Heart right ventricle (tissue), 16 donors: Measurements from ENCODE around the gene AP2A2. TPM values are rescaled to one million over a fixed set of nuclear protein-coding genes. Genes with fewer than 3 reads are reported as not detected.

Source experiments
- ATAC-seq, 8 donors: fragments of 200-7000 bp; cut with Tn5 transposase; one replicate each; pipeline ENCODE4 v1.9.1; 2020; ENCODE audit warnings: mild to moderate bottlenecking in 8 of 8, moderate library complexity in 8 of 8, moderate number of reproducible peaks in 1 of 8
- DNase-seq, 2 donors: peaks; one replicate each; pipeline ENCODE4 v3.0.0-alpha.2; 2020
- H3K27ac ChIP-seq, 10 donors: fragments of 200-600 bp; sonication (generic) in 2 of 10; one replicate each; pipeline versions ENCODE4 v1.5.0 to v1.8.0; 2020 to 2022; ENCODE audit warnings: mild to moderate bottlenecking in 3 of 10
- H3K27me3 ChIP-seq, 7 donors: fragments of 200-600 bp; one replicate each; pipeline ENCODE4 v1.8.0; 2021 to 2022; ENCODE audit warnings: mild to moderate bottlenecking in 2 of 7
- H3K36me3 ChIP-seq, 9 donors: fragments of 200-600 bp; sonication (generic) in 1 of 9; one replicate each; pipeline versions ENCODE4 v1.5.0 to v1.8.0; 2020 to 2022; ENCODE audit warnings: mild to moderate bottlenecking in 2 of 9
- H3K4me1 ChIP-seq, 9 donors: fragments of 200-600 bp; sonication (generic) in 1 of 9; one replicate each; pipeline versions ENCODE4 v1.5.0 to v1.8.0; 2020 to 2022; ENCODE audit warnings: mild to moderate bottlenecking in 4 of 9
- H3K4me3 ChIP-seq, 10 donors: fragments of 200-600 bp; sonication (generic) in 2 of 10; one replicate each; pipeline versions ENCODE4 v1.5.0 to v1.8.0; 2020 to 2022; ENCODE audit warnings: mild to moderate bottlenecking in 7 of 10, moderate library complexity in 2 of 10
- H3K9me3 ChIP-seq, 11 donors: fragments of 200-600 bp in 10 of 11; sonication (generic) in 2 of 11; one replicate each; pipeline versions ENCODE4 v1.5.0 to v1.8.0; 2013 to 2022; ENCODE audit warnings: mild to moderate bottlenecking in 2 of 11, control low read depth in 1 of 11, moderate library complexity in 1 of 11
- WGBS, 2 donors: extraction: QIAGEN DNeasy Blood & Tissue Kit; methylation state at CpG; one replicate each; pipeline ENCODE4 v1.1.7; 2013; ENCODE audit warnings: inconsistent platforms in 1 of 2; 5-methylcytosine and 5-hydroxymethylcytosine counted together
- intact Hi-C, 10 donors: fragments of 100-400 bp; cut with DNase I; formaldehyde crosslinking; loops; one replicate each; pipeline versions ENCODE4 v1.11.1 to v1.14.2; 2022
- polyA plus RNA-seq, 2 donors: library from polyadenylated mRNA; stranded (reverse); fragments of 200-250 nt; gene quantifications; one replicate each; pipeline ENCODE4 v1.2.3, GENCODE V29; 2013
- total RNA-seq, 10 donors: library from RNA; stranded (reverse); fragmentation: NEBNext Ultra II Directional in 3 of 10; extraction: Animal tissue kit (Norgen Biotek cat#: 25700) in 3 of 10; gene quantifications; one replicate each; pipeline versions ENCODE4 v1.2.1 to v1.2.4, GENCODE V29; 2021 to 2023
- TF ChIP-seq, protein P1 (sequence below), 9 donors: fragments of 200-600 bp; sonication (generic) in 2 of 9; IDR thresholded peaks; one replicate each; pipeline versions ENCODE4 v1.5.0 to v1.8.0; 2021 to 2022; ENCODE audit warnings: antibody characterized with exemption in 9 of 9, mild to moderate bottlenecking in 5 of 9, moderate library complexity in 1 of 9
- donor health status: Arrhythmogenic right ventricular cardiomyopathy.
- donor health status: ischemic (EF 13 %, LVEDD 7.1; RV severe dilation, severe dysfunction).
- donor health status: healthy with polysubstance abuse.
- donor health status: DM: no; HTN: yes; CAD: no.
- donor health status: DM: no; HTN: no; CAD: no.
- donor health status: ischemic (EF 25% LVEDD 6.9; RV normal size, moderate dysfunction).
- donor health status: ischemic (EF 25% LVEDD 5.7; RV mildly dilated, moderate dysfunction).
- donor health status: healthy.
- donor health status: DM: yes; HTN: yes; CAD: no.
- donor health status: Ischemic cardiomyopathy.
- donor health status: ischemic (EF 35%, LVEDD 5.7; RV mildly dilated, moderate dysfunction).
- donor health status: nonischemic (EF 11% LVEDD 7.7; RV severe dilation, severe dysfunction).
- donor health status: DM: yes; HTN: yes; CAD: no.
- donor health status: PGD.
- donor health status: ischemic (EF 29% LVEDD 5.4; RV normal size, mild dysfunction).
- donor health status: nonischemic (EF 23%, LVEDD 6.1; RV moderate dilation, normal function).

The AP2A2 gene
- total and polyA plus RNA-seq, 12 donors: 24.3 to 58.4 (median 37.4) TPM

DNA sequence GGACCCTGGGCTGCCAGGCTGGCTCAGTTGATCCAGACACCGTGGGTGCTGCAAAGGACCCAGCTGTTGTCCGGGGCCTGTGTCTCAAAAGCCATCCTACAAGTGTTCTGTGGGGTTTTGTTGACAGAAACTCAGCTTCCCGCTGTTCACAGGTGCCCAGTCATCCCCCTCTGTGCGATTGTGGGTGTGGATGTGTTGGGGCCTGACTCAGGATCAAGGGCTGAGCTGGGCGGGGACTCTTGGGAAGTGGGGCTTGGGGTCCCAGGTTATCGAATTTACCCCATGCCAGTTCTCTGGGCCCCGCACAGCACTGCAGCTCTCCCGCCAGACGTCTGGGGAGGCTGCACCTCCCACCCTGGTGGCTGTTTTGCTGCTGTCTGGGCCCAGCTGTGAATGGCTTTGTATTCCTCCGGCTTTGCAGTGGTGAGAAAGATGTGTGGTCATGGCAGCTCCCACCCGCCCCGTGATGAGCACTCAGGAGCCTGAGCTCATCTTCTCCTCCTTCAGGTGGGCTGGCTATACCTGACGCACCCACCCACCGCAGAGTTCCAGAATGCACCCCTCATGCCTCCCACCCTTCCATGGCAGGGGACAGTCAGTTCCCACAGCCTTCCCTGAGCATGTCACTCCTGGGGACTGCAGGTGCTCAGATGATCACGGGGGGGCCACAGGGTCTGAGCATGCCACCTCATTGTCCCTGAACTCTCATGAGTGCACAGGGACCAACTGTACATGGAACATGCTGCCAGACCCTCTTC is 3.6 kb upstream of the AP2A2 start:
- no peak overlapping the region for H3K27ac ChIP-seq
- H3K4me1 ChIP-seq: peaks cover 4 to 23% (median 19%) of the 10 kb centered on the region in 9 donors
- H3K4me3 ChIP-seq: no peak overlapping the region
- no peaks in the 10 kb centered on the region for H3K27me3 ChIP-seq
- ATAC-seq: no peak
- intact Hi-C loops: loop anchor here in 3 of 10 donors (5.0 to 10.0 kb wide), 3 partner anchors 123 to 133 kb away; no protein-coding TSS in a partner anchor
- H3K36me3 ChIP-seq: peaks cover 0 to 2% (median 0%) of the 10 kb centered on the region in 9 donors
- 80 to 84% methylated on average over 15 of the region's 15 CpGs for WGBS, 2 donors
- DNase-seq: no peak
- TF ChIP-seq, protein P1, sequence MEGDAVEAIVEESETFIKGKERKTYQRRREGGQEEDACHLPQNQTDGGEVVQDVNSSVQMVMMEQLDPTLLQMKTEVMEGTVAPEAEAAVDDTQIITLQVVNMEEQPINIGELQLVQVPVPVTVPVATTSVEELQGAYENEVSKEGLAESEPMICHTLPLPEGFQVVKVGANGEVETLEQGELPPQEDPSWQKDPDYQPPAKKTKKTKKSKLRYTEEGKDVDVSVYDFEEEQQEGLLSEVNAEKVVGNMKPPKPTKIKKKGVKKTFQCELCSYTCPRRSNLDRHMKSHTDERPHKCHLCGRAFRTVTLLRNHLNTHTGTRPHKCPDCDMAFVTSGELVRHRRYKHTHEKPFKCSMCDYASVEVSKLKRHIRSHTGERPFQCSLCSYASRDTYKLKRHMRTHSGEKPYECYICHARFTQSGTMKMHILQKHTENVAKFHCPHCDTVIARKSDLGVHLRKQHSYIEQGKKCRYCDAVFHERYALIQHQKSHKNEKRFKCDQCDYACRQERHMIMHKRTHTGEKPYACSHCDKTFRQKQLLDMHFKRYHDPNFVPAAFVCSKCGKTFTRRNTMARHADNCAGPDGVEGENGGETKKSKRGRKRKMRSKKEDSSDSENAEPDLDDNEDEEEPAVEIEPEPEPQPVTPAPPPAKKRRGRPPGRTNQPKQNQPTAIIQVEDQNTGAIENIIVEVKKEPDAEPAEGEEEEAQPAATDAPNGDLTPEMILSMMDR (IDR thresholded peaks at IDR 0.05): no peak
- H3K9me3 ChIP-seq: no peaks in the 10 kb centered on the region

- ATAC-seq: no peak
- Histone ChIP-seq H3K36me3 (peaks cover 0 to 20% (median 0%) of the 10 kb centered on the region in 9 donors), H3K27me3 (no peaks in the 10 kb centered on the region), H3K9me3 (no peaks in the 10 kb centered on the region), H3K4me1 (peaks cover 4 to 40% (median 26%) of the 10 kb centered on the region in 9 donors), H3K4me3 (no peak overlapping the region), H3K27ac (peak overlapping the region in 6 of 10 donors; percentile 86 to 93 (median 92))
- 83 to 87% methylated on average over 19 of the region's 19 CpGs for WGBS, 2 donors
- no peak for DNase-seq
- TF ChIP-seq, protein P1 (IDR thresholded peaks at IDR 0.05): no peak
- intact Hi-C loops: loop anchor here in 3 of 10 donors (5.0 to 10.0 kb wide), 3 partner anchors 121 to 131 kb away; no protein-coding TSS in a partner anchor
Measured at GRCh38 chr11:923691-924405, 1.8 kb upstream of the AP2A2 start.

GRCh38 chr11:924406-925157 is 1.1 kb upstream of the AP2A2 start:
- TF ChIP-seq, protein P1 (IDR thresholded peaks at IDR 0.05): no peak
- intact Hi-C loops: loop anchor here in 5 of 10 donors (5.0 to 10.0 kb wide), 5 partner anchors 53 to 130 kb away; no protein-coding TSS in a partner anchor
- H3K4me3 ChIP-seq: peak overlapping the region in 7 of 10 donors; percentile 72 to 94 (median 80)
- WGBS, 2 donors: 53 to 67% methylated on average over 18 of the region's 18 CpGs
- peak overlapping the region; percentile 73 to 94 (median 90) for H3K27ac ChIP-seq
- H3K4me1 ChIP-seq: peaks cover 4 to 44% (median 27%) of the 10 kb centered on the region in 9 donors
- H3K9me3 ChIP-seq: no peaks in the 10 kb centered on the region
- ATAC-seq: peak in 4 of 8 donors; percentile 2 to 53 (median 8)
- peaks cover 0 to 27% (median 0%) of the 10 kb centered on the region in 9 donors for H3K36me3 ChIP-seq
- no peaks in the 10 kb centered on the region for H3K27me3 ChIP-seq
- no peak for DNase-seq
